HCT116 (cell line): ENCODE data around the gene PHF2. TPM values are rescaled to one million over a fixed set of nuclear protein-coding genes. Genes with fewer than 3 reads are reported as not detected.

ENCODE experiments used
- ATAC-seq: fragments of 200-7000 bp; cut with Tn5 transposase; 2 replicates; pipeline ENCODE4 v1.9.1; 2020; ENCODE audit warnings: mild to moderate bottlenecking, moderate library complexity
- BruUV-seq: library from RNA; stranded (reverse); fragments of 400-500 nt; replicated peaks from 2 replicates; lab custom pipeline; 2021; lab: Mats Ljungman, UMichigan
- CTCF ChIA-PET: fragments of 300-600 bp; sonication (Branson Sonifier 250); formaldehyde crosslinking; loops from one replicate; lab custom pipeline; 2021; ENCODE audit warnings: antibody characterized with exemption; lab: Charles Lee
- POLR2A ChIA-PET: fragments of 300-600, 350-600 bp; sonication (Branson Sonifier 250); formaldehyde crosslinking; loops from one replicate; lab custom pipeline; 2021; ENCODE audit warnings: antibody characterized with exemption; lab: Charles Lee
- RAD21 ChIA-PET, 2 experiments: fragments of 300-600 bp; sonication (Branson Sonifier 250); formaldehyde crosslinking; loops; one replicate each; lab custom pipeline; 2023; ENCODE audit warnings: low total read pairs in 2 of 2; ENCODE audit not compliant: uncharacterized antibody in 2 of 2, unreplicated experiment in 2 of 2, low non-redundant PET in 1 of 2; lab: Charles Lee
- DNase-seq: peaks from one replicate; pipeline ENCODE4 v3.0.0-alpha.2; 2010; ENCODE audit warnings: low read depth, low spot score
- H2AFZ ChIP-seq: fragments of 200-600 bp; shearing (Covaris generic), sonication (generic); 2 replicates; pipeline ENCODE4 v1.6.1; 2017; ENCODE audit warnings: low read depth, mixed run types, mixed read lengths, antibody characterized with exemption, low read length; ENCODE audit not compliant: poor library complexity, severe bottlenecking
- H3K27ac ChIP-seq: 2 replicates; pipeline ENCODE4 v1.5.1; 2012; ENCODE audit warnings: low read depth, low read length
- H3K27me3 ChIP-seq: fragments of 200-600 bp; sonication (generic); 2 replicates; pipeline ENCODE4 v1.6.1; 2016; ENCODE audit warnings: mixed run types, low read length, mixed read lengths; ENCODE audit not compliant: insufficient read depth
- H3K36me3 ChIP-seq, 2 experiments: fragments of 200-500 bp in 1 of 2; fragments of 200-600 bp in 1 of 2; sonication (Bioruptor generic) in 1 of 2; sonication (generic) in 1 of 2; 2 replicates each; pipeline versions ENCODE4 v1.5.1 to v1.6.1; 2014 to 2016; ENCODE audit warnings: low read length in 2 of 2, inconsistent platforms in 1 of 2, mixed read lengths in 1 of 2, mixed run types in 1 of 2; ENCODE audit not compliant: insufficient read depth in 2 of 2, control insufficient read depth in 1 of 2
- H3K4me1 ChIP-seq, 2 experiments: fragments of 200-600 bp in 1 of 2; sonication (generic) in 1 of 2; 2 replicates each; pipeline versions ENCODE4 v1.5.1 to v1.6.1; 2012 to 2017; ENCODE audit warnings: low read length in 2 of 2, inconsistent platforms in 1 of 2, mild to moderate bottlenecking in 1 of 2, mixed read lengths in 1 of 2, mixed run types in 1 of 2, moderate library complexity in 1 of 2; ENCODE audit not compliant: insufficient read depth in 2 of 2, control insufficient read depth in 1 of 2
- H3K4me2 ChIP-seq: fragments of 200-600 bp; sonication (generic); 2 replicates; pipeline ENCODE4 v1.6.1; 2017; ENCODE audit warnings: mixed run types, low read length, mixed read lengths
- H3K4me3 ChIP-seq, 2 experiments: fragments of 200-600 bp in 1 of 2; sonication (generic) in 1 of 2; replicated peaks in 1 of 2; 2 replicates each; pipeline ENCODE4 v1.5.1; 2011 to 2016; ENCODE audit warnings: low read length in 2 of 2, control low read depth in 1 of 2, low read depth in 1 of 2, mild to moderate bottlenecking in 1 of 2, mixed read lengths in 1 of 2, mixed run types in 1 of 2
- H3K79me2 ChIP-seq: fragments of 200-600 bp; sonication (generic); 2 replicates; pipeline ENCODE4 v1.6.1; 2017; ENCODE audit warnings: mild to moderate bottlenecking, mixed run types, low read length, moderate library complexity, mixed read lengths; ENCODE audit not compliant: insufficient read depth
- H3K9ac ChIP-seq: fragments of 200-600 bp; sonication (generic); 2 replicates; pipeline ENCODE4 v1.6.1; 2016; ENCODE audit warnings: low read length, mixed read lengths
- H3K9me2 ChIP-seq: fragments of 200-600 bp; sonication (generic), shearing (Covaris generic); 2 replicates; pipeline ENCODE4 v1.6.1; 2017; ENCODE audit warnings: mixed run types, mild to moderate bottlenecking, moderate library complexity; ENCODE audit not compliant: insufficient read depth
- H3K9me3 ChIP-seq, 2 experiments: fragments of 200-500 bp in 1 of 2; fragments of 200-600 bp in 1 of 2; sonication (Bioruptor generic) in 1 of 2; sonication (generic) in 1 of 2; 2 replicates each; pipeline ENCODE4 v1.6.1; 2014 to 2017; ENCODE audit warnings: low read length in 2 of 2, mixed read lengths in 2 of 2, inconsistent platforms in 1 of 2, low read depth in 1 of 2, mild to moderate bottlenecking in 1 of 2, mixed run types in 1 of 2, moderate library complexity in 1 of 2; ENCODE audit not compliant: control insufficient read depth in 1 of 2, insufficient read depth in 1 of 2
- H4K20me1 ChIP-seq: fragments of 200-600 bp; sonication (generic), shearing (Covaris generic); 2 replicates; pipeline ENCODE4 v1.6.1; 2017; ENCODE audit warnings: mixed run types, mild to moderate bottlenecking, moderate library complexity; ENCODE audit not compliant: insufficient read depth
- ATF3 ChIP-seq: IDR thresholded peaks from 2 replicates; pipeline ENCODE4 v1.6.1; 2012
- CEBPB ChIP-seq: IDR thresholded peaks from 2 replicates; pipeline ENCODE4 v1.6.1; 2012; ENCODE audit warnings: low read depth
- ELF1 ChIP-seq: IDR thresholded peaks from 2 replicates; pipeline ENCODE4 v1.6.1; 2012; ENCODE audit warnings: low read depth, borderline replicate concordance
- EZH2 ChIP-seq: fragments of 200-600 bp; sonication (generic); IDR thresholded peaks from 2 replicates; pipeline ENCODE4 v1.6.1; 2017; ENCODE audit warnings: antibody characterized with exemption, mixed run types
- EZH2phosphoT487 ChIP-seq: fragments of 200-600 bp; IDR thresholded peaks from 2 replicates; pipeline ENCODE4 v1.6.1; 2018; ENCODE audit warnings: antibody characterized with exemption, borderline replicate concordance
- POLR2AphosphoS5 ChIP-seq: IDR thresholded peaks from 2 replicates; pipeline ENCODE4 v1.6.1; 2011; ENCODE audit warnings: mild to moderate bottlenecking, low read depth, low read length, moderate library complexity
- REST ChIP-seq: IDR thresholded peaks from 2 replicates; pipeline ENCODE4 v1.6.1; 2012; ENCODE audit warnings: low read depth
- SIN3A ChIP-seq: IDR thresholded peaks from 2 replicates; pipeline ENCODE4 v1.6.1; 2012; ENCODE audit warnings: low read depth
- SP1 ChIP-seq: IDR thresholded peaks from 2 replicates; pipeline ENCODE4 v1.6.1; 2012; ENCODE audit warnings: low read depth
- SRF ChIP-seq: IDR thresholded peaks from 2 replicates; pipeline ENCODE4 v1.6.1; 2012; ENCODE audit warnings: low read depth
- YY1 ChIP-seq: IDR thresholded peaks from 2 replicates; pipeline ENCODE4 v1.6.1; 2011; ENCODE audit warnings: low read length, low read depth, moderate library complexity, mild to moderate bottlenecking; ENCODE audit not compliant: insufficient replicate concordance; ENCODE audit errors: extremely low read depth
- ZNF274 ChIP-seq: fragments of 200-500 bp; sonication (Bioruptor generic); IDR thresholded peaks from 2 replicates; pipeline ENCODE4 v1.6.1; 2014; ENCODE audit warnings: mild to moderate bottlenecking, low read depth, low read length, inconsistent platforms
- intact Hi-C: fragments of 100-400 bp; cut with micrococcal nuclease; formaldehyde crosslinking; loops from 2 replicates; pipeline ENCODE4 v1.10.0; 2022
- total RNA-seq: library from RNA; stranded (reverse); gene quantifications from one replicate; pipeline ENCODE4 v1.2.1, GENCODE V29; 2021; ENCODE audit not compliant: unreplicated experiment

Gene PHF2
- total RNA-seq, 1 experiment from 2014 or later: 20.6 TPM

DNA sequence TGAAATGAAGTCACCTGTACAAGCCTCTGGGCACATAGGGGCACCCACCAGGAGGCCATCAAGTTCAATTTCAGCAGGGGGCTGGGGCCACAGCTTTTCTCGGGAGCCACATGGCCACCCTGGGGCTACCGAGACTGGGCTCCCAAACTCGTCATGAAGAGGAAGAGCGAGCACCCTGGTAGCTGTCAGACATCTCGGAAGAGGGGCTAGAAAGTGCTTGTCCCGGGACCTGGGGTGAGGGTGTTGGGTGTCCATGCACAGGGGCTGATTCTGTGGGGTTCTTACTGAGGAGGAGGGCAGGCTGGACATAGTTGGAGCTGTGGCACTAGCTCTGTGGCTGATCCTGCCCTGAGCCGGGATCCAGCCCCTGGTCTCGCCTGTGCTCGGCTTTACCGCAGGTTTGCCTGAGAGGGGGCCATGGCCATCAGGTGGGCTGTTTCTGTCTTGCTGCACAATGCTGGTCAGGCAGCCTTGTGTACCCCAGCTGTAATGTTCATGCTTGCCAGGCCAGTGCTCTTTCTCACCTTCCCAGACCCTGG is 70.3 kb downstream of the PHF2 start (continued):
- TF ChIP-seq ATF3 (no peak), CEBPB (no peak), ZNF274 (no peak), POLR2AphosphoS5 (no peak), YY1 (no peak), SP1 (no peak), EZH2phosphoT487 (no peak), SIN3A (no peak), SRF (no peak)

GRCh38 chr9:93648181-93648580 is 71.8 kb downstream of the PHF2 start:
- POLR2A ChIA-PET: no interaction called here
- H3K4me1 ChIP-seq: peaks cover 0 to under 1% of the 10 kb centered on the region in 2 experiments; a peak in 1 of 4 replicates
- RAD21 ChIA-PET: no interaction called here
- ATAC-seq (no peak), DNase-seq (no peak)
- TF ChIP-seq SRF: no peak
- H3K79me2 ChIP-seq: no peaks in the 10 kb centered on the region
- intact Hi-C loops: no loop called here
- H3K27ac ChIP-seq: no peak overlapping the region
- H3K4me2 ChIP-seq: no peak overlapping the region
- no peaks in the 10 kb centered on the region for H3K9me3 ChIP-seq
- no peak overlapping the region for H3K4me3 ChIP-seq
- BruUV-seq: no TSS peak
- no peaks in the 10 kb centered on the region for H3K27me3 ChIP-seq
- CTCF ChIA-PET: no interaction called here
- H2AFZ ChIP-seq: no peak overlapping the region
- no peaks in the 10 kb centered on the region for H3K9me2 ChIP-seq
- peaks cover 5 to 10% of the 10 kb centered on the region in 2 experiments; a peak in 2 of 4 replicates for H3K36me3 ChIP-seq
- no peak overlapping the region for H3K9ac ChIP-seq
- no peaks in the 10 kb centered on the region for H4K20me1 ChIP-seq

DNA sequence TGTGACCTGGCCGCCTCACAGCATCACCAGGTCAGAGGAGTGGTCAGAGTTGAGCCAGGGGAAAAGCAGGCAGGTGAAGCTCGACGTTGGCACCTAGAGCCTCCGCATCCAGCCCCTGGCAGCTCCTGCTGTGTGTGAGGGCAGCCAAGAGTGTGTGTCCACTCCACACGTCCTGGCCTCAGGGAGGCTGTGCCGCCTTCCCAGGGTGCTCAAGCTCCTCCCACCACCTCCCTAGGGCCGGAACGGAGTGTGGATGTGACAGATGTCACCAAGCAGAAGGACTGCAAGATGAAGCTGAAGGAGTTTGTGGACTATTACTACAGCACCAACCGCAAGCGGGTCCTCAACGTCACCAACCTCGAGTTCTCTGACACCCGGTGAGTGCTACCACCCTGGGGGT is 72.5 kb downstream of the PHF2 start:
- no TSS peak for BruUV-seq
- ATAC-seq (no peak), DNase-seq (no peak)
- intact Hi-C loops: no loop called here
- H3K9me2 ChIP-seq: no peaks in the 10 kb centered on the region
- RAD21 ChIA-PET: no interaction called here
- no peak overlapping the region for H3K4me2 ChIP-seq
- H2AFZ ChIP-seq: no peak overlapping the region
- H3K36me3 ChIP-seq: peaks cover 5 to 10% of the 10 kb centered on the region in 2 experiments; a peak in 2 of 4 replicates
- no peaks in the 10 kb centered on the region for H3K9me3 ChIP-seq
- H3K4me3 ChIP-seq: no peak overlapping the region
- CTCF ChIA-PET: no interaction called here
- H3K4me1 ChIP-seq: no peaks in the 10 kb centered on the region
- no peaks in the 10 kb centered on the region for H3K79me2 ChIP-seq
- H4K20me1 ChIP-seq: no peaks in the 10 kb centered on the region
- no peak overlapping the region for H3K9ac ChIP-seq
- no peak overlapping the region for H3K27ac ChIP-seq
- no peaks in the 10 kb centered on the region for H3K27me3 ChIP-seq
- POLR2A ChIA-PET: no interaction called here
- no peak for TF ChIP-seq YY1
- no peak for TF ChIP-seq REST
- no peak for TF ChIP-seq ELF1
- TF ChIP-seq ATF3: no peak
- no peak for TF ChIP-seq SRF
- no peak for TF ChIP-seq ZNF274
- no peak for TF ChIP-seq EZH2
